HepG2 (cell line): Measurements from ENCODE around the gene AFAP1L2. TPM values are rescaled to one million over a fixed set of nuclear protein-coding genes. Genes with fewer than 3 reads are reported as not detected.

ENCODE experiments used
- ATAC-seq: fragments of 200-7000 bp; cut with Tn5 transposase; 3 replicates; pipeline ENCODE4 v1.9.1; 2020; ENCODE audit warnings: mild to moderate bottlenecking, moderate library complexity
- BruUV-seq: library from RNA; stranded (reverse); fragments of 400-500 nt; replicated peaks from 2 replicates; lab custom pipeline; 2021; lab: Mats Ljungman, UMichigan
- CTCF ChIA-PET: fragments of 300-600 bp; formaldehyde crosslinking; extraction: SDS; loops from one replicate; lab custom pipeline; 2021; ENCODE audit warnings: low total read pairs, inconsistent platforms, low intra/inter-chr PET ratio; lab: Yijun Ruan, JAX
- POLR2A ChIA-PET: fragments of 350-600 bp; sonication (Branson Sonifier 250); formaldehyde crosslinking; loops from one replicate; lab custom pipeline; 2020; ENCODE audit warnings: antibody characterized with exemption, inconsistent platforms; lab: Yijun Ruan, JAX
- DNase-seq: peaks from one replicate; pipeline ENCODE4 v3.0.0-alpha.2; 2015; ENCODE audit warnings: low spot score
- FAIRE-seq: peaks from 3 replicates; lab custom pipeline; 2011; peaks lifted over from hg19 to GRCh38; lab: Jason Lieb, UNC
- H2AFZ ChIP-seq: one replicate; pipeline ENCODE4 v1.6.1; 2011; ENCODE audit warnings: low read length, inconsistent platforms
- H3K27ac ChIP-seq: fragments of 300-600 bp; 3 replicates; pipeline ENCODE4 v1.8.0; 2011; ENCODE audit warnings: mixed run types, mild to moderate bottlenecking, mixed read lengths, low read length, inconsistent platforms; ENCODE audit not compliant: insufficient read depth; ENCODE audit errors: extremely low read length
- H3K27me3 ChIP-seq, 2 experiments: fragments of 200-600 bp in 1 of 2; 2 replicates in 1 of 2; 3 replicates in 1 of 2; pipeline versions ENCODE4 v1.6.0 to v1.8.0; 2011; ENCODE audit warnings: low read length in 2 of 2, mild to moderate bottlenecking in 2 of 2, moderate library complexity in 2 of 2, inconsistent platforms in 1 of 2; ENCODE audit not compliant: insufficient read depth in 2 of 2, control insufficient read depth in 1 of 2
- H3K36me3 ChIP-seq, 2 experiments: fragments of 200-600 bp in 1 of 2; replicated peaks in 1 of 2; 2 replicates in 1 of 2; 3 replicates in 1 of 2; pipeline versions ENCODE4 v1.5.1 to v1.8.0; 2011; ENCODE audit warnings: low read length in 2 of 2, inconsistent platforms in 1 of 2; ENCODE audit not compliant: insufficient read depth in 2 of 2, control insufficient read depth in 1 of 2
- H3K4me1 ChIP-seq: 2 replicates; pipeline ENCODE4 v1.5.1; 2012; ENCODE audit warnings: low read length, inconsistent platforms; ENCODE audit not compliant: insufficient read depth
- H3K4me2 ChIP-seq: 2 replicates; pipeline ENCODE4 v1.6.0; 2011; ENCODE audit warnings: low read depth, low read length, inconsistent platforms
- H3K4me3 ChIP-seq, 3 experiments: fragments of 200-600 bp in 1 of 3; sonication (generic), shearing (Covaris generic) in 1 of 3; replicated peaks in 1 of 3; 2 replicates each; pipeline ENCODE4 v1.5.1; 2011 to 2016; ENCODE audit warnings: low read length in 3 of 3, inconsistent platforms in 2 of 3, low read depth in 2 of 3, mild to moderate bottlenecking in 2 of 3, control low read depth in 1 of 3, mixed read lengths in 1 of 3; ENCODE audit not compliant: insufficient read depth in 1 of 3
- H3K79me2 ChIP-seq: one replicate; pipeline ENCODE4 v1.6.1; 2011; ENCODE audit warnings: low read length, inconsistent platforms; ENCODE audit not compliant: insufficient read depth
- H3K9ac ChIP-seq: 2 replicates; pipeline ENCODE4 v1.6.0; 2011; ENCODE audit warnings: mild to moderate bottlenecking, low read depth, low read length, inconsistent platforms; ENCODE audit not compliant: insufficient read depth
- H3K9me3 ChIP-seq: 2 replicates; pipeline ENCODE4 v1.5.1; 2012; ENCODE audit warnings: mild to moderate bottlenecking, low read length
- H4K20me1 ChIP-seq: 2 replicates; pipeline ENCODE4 v1.6.0; 2011; ENCODE audit warnings: inconsistent platforms, mild to moderate bottlenecking, low read length, moderate library complexity; ENCODE audit not compliant: insufficient read depth
- HOXA9 ChIP-seq: sonication (generic); formaldehyde crosslinking; IDR thresholded peaks from 2 replicates; pipeline ENCODE4 v1.8.1; 2022; ENCODE audit warnings: missing genetic modification reagents, mild to moderate bottlenecking, moderate library complexity, borderline replicate concordance
- KLF13 ChIP-seq: sonication (generic); formaldehyde crosslinking; IDR thresholded peaks from 2 replicates; pipeline ENCODE4 v1.4.0; 2020; ENCODE audit warnings: mild to moderate bottlenecking, missing genetic modification reagents
- SRSF4 ChIP-seq: fragments of 200-400 bp; formaldehyde crosslinking; IDR thresholded peaks from one replicate; pipeline ENCODE4 v1.6.1; 2018; ENCODE audit warnings: mild to moderate bottlenecking, low read depth, low read length, moderate library complexity; ENCODE audit not compliant: poor library complexity, severe bottlenecking
- U2AF2 ChIP-seq: fragments of 200-400 bp; formaldehyde crosslinking; IDR thresholded peaks from 2 replicates; pipeline ENCODE4 v1.6.1; 2017; ENCODE audit warnings: low read depth, mild to moderate bottlenecking, low read length
- ZFP1 ChIP-seq: IDR thresholded peaks from 2 replicates; pipeline ENCODE4 v1.6.1; 2016
- ZNF350 ChIP-seq: sonication (generic); formaldehyde crosslinking; IDR thresholded peaks from 2 replicates; pipeline ENCODE4 v1.4.0; 2020; ENCODE audit warnings: mild to moderate bottlenecking, low read depth, missing genetic modification reagents, borderline replicate concordance
- ZNF382 ChIP-seq: sonication (generic); formaldehyde crosslinking; IDR thresholded peaks from 2 replicates; pipeline ENCODE4 v1.5.0; 2020; ENCODE audit warnings: missing genetic modification reagents, mild to moderate bottlenecking, borderline replicate concordance
- ZNF570 ChIP-seq: sonication (generic); formaldehyde crosslinking; IDR thresholded peaks from 2 replicates; pipeline ENCODE4 v1.4.0; 2020; ENCODE audit warnings: mild to moderate bottlenecking, missing genetic modification reagents, borderline replicate concordance
- WGBS: methylation state at CpG from one replicate; pipeline ENCODE4 v1.1.6; 2017; ENCODE audit warnings: low lambda C conversion rate; 5-methylcytosine and 5-hydroxymethylcytosine counted together
- in situ Hi-C: cut with HindIII; loops from 2 replicates; pipeline ENCODE4 v1.10.0; 2017; ENCODE audit warnings: low pct_unique_long_range_greater_than_20kb; ENCODE audit not compliant: extremely low pct_ligation_motif_present
- intact Hi-C: fragments of 100-400 bp; cut with micrococcal nuclease; formaldehyde crosslinking; loops from one replicate; pipeline ENCODE4 v1.10.0; 2022; ENCODE audit not compliant: unreplicated experiment
- polyA plus RNA-seq, 8 experiments: library from polyadenylated mRNA; depleted of rRNA in 3 of 8; stranded (reverse) in 7 of 8; unstranded in 1 of 8; fragments of >200 nt; fragmentation: Illumina TruSeq in 4 of 8; extraction: Trizol in 4 of 8; gene quantifications; 2 replicates each; pipeline versions ENCODE4 v1.2.1 to v1.2.3, GENCODE V29; 2011 to 2016; ENCODE audit warnings: low read depth in 4 of 8, missing spikeins in 1 of 8, mixed read lengths in 1 of 8; ENCODE audit not compliant: insufficient read depth in 1 of 8
- total RNA-seq, 5 experiments: library from RNA; depleted of rRNA; stranded (reverse); fragments of >200 nt; fragmentation: Illumina TruSeq; extraction: Trizol; gene quantifications; 2 replicates each; pipeline ENCODE4 v1.2.3, GENCODE V29; 2016; ENCODE audit warnings: low read depth in 1 of 5
- TF ChIP-seq, protein P1 (sequence below): sonication (generic); formaldehyde crosslinking; conservative IDR thresholded peaks from 2 replicates; pipeline ENCODE4 v1.5.0; 2020; ENCODE audit warnings: missing genetic modification reagents
- TF ChIP-seq, protein P2 (sequence below): sonication (generic); formaldehyde crosslinking; IDR thresholded peaks from 2 replicates; pipeline ENCODE4 v1.5.0; 2020; ENCODE audit warnings: missing genetic modification reagents
- TF ChIP-seq, protein P3 (sequence below): sonication (generic); formaldehyde crosslinking; IDR thresholded peaks from 2 replicates; pipeline ENCODE4 v1.5.1; 2020; ENCODE audit warnings: mild to moderate bottlenecking, missing genetic modification reagents, moderate library complexity
- TF ChIP-seq, protein P4 (sequence below): sonication (generic); formaldehyde crosslinking; IDR thresholded peaks from 2 replicates; pipeline ENCODE4 v1.8.0; 2022; ENCODE audit warnings: missing genetic modification reagents, mild to moderate bottlenecking, inconsistent platforms, borderline replicate concordance

Gene AFAP1L2
- total and polyA plus RNA-seq, 2 of the 13 experiments (the other 11 are each of a cell fraction or from before 2014, with no cell fraction given) = not detected

DNA sequence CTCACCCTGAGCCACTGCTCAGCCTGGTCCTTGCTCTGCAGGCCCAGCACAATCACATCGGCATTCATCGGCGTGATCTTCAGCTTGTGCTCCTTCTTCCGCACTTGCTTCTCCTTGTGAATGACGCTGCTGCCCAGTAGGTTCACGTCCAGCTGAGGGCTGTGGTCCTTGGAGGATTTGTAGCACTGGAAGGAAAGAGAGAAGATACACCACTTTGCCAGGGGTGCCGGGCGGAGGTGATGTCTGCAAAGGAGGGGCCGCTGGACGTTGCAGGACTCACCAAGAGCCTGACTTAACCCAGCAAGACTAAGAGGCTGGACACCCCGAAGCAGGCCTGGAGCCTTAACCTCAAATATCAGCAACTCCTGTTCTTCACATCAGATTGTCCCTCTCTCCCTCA, 90.4 kb downstream of the AFAP1L2 start:
- no CpG with 5 or more reads among the region's 11 CpGs for WGBS
- BruUV-seq = no TSS peak
- ChIA-PET POLR2A (no interaction called here), CTCF (no interaction called here)
- ATAC-seq (no peak), FAIRE-seq (no peak), DNase-seq (no peak)
- Histone ChIP-seq H3K36me3 (no peaks in the 10 kb centered on the region), H3K4me3 (no peak overlapping the region), H3K9ac (no peak overlapping the region), H2AFZ (no peak overlapping the region), H4K20me1 (no peaks in the 10 kb centered on the region), H3K27ac (no peak overlapping the region), H3K4me2 (no peak overlapping the region), H3K79me2 (no peaks in the 10 kb centered on the region), H3K9me3 (no peaks in the 10 kb centered on the region), H3K27me3 (peaks cover 6 to 42% of the 10 kb centered on the region in 2 experiments; a peak in 4 of 5 replicates), H3K4me1 (no peaks in the 10 kb centered on the region)
- TF ChIP-seq ZNF350 (CRISPR knock-in tag) = no peak
- TF ChIP-seq, protein P1, sequence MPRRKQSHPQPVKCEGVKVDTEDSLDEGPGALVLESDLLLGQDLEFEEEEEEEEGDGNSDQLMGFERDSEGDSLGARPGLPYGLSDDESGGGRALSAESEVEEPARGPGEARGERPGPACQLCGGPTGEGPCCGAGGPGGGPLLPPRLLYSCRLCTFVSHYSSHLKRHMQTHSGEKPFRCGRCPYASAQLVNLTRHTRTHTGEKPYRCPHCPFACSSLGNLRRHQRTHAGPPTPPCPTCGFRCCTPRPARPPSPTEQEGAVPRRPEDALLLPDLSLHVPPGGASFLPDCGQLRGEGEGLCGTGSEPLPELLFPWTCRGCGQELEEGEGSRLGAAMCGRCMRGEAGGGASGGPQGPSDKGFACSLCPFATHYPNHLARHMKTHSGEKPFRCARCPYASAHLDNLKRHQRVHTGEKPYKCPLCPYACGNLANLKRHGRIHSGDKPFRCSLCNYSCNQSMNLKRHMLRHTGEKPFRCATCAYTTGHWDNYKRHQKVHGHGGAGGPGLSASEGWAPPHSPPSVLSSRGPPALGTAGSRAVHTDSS (CRISPR knock-in tag) = no peak
- TF ChIP-seq ZNF570 (CRISPR knock-in tag) = no peak
- no peak for TF ChIP-seq KLF13 (CRISPR knock-in tag)
- no peak for TF ChIP-seq U2AF2
- TF ChIP-seq HOXA9 (CRISPR knock-in tag) = no peak
- intact Hi-C loops (no loop called here), in situ Hi-C loops (loop anchor here (25.0 kb wide), 1 partner anchor 823 kb away; no protein-coding TSS in a partner anchor)

DNA sequence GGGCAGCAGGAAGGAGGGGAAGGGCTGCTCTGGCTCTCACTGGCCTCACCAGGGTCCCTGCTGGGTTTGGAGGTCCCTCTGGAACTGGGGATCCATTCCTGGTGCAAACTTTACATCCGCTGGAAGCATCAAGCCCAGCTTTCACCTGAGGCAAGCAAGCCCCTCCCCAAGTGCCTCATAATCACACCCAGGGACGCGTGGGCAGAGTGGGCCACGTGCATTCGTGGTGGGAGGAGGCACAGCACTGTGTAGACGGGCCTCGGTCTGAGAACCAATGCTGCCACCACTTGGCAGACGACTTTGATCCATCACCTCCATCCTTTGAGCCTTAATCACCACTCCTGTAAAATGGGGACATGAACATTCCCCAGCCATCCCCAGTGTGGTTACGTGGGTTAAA, 91.2 kb downstream of the AFAP1L2 start:
- Histone ChIP-seq H3K9me3 (no peaks in the 10 kb centered on the region), H3K4me3 (no peak overlapping the region), H3K4me1 (no peaks in the 10 kb centered on the region), H3K4me2 (no peak overlapping the region), H3K27ac (no peak overlapping the region), H4K20me1 (no peaks in the 10 kb centered on the region), H3K36me3 (no peaks in the 10 kb centered on the region), H3K79me2 (no peaks in the 10 kb centered on the region), H3K27me3 (peaks cover 6 to 49% of the 10 kb centered on the region in 2 experiments), H3K9ac (no peak overlapping the region), H2AFZ (no peak overlapping the region)
- in situ Hi-C loops = loop anchor here (25.0 kb wide), 1 partner anchor 824 kb away; no protein-coding TSS in a partner anchor
- ATAC-seq (no peak), FAIRE-seq (no peak), DNase-seq (no peak)
- ChIA-PET POLR2A (no interaction called here), CTCF (no interaction called here)
- intact Hi-C loops = no loop called here
- WGBS = 0% methylated on average over 2 of the region's 9 CpGs
- no TSS peak for BruUV-seq
- TF ChIP-seq ZFP1 (CRISPR knock-in tag) (no peak), ZNF382 (CRISPR knock-in tag) (no peak), SRSF4 (no peak)
- TF ChIP-seq, protein P2, sequence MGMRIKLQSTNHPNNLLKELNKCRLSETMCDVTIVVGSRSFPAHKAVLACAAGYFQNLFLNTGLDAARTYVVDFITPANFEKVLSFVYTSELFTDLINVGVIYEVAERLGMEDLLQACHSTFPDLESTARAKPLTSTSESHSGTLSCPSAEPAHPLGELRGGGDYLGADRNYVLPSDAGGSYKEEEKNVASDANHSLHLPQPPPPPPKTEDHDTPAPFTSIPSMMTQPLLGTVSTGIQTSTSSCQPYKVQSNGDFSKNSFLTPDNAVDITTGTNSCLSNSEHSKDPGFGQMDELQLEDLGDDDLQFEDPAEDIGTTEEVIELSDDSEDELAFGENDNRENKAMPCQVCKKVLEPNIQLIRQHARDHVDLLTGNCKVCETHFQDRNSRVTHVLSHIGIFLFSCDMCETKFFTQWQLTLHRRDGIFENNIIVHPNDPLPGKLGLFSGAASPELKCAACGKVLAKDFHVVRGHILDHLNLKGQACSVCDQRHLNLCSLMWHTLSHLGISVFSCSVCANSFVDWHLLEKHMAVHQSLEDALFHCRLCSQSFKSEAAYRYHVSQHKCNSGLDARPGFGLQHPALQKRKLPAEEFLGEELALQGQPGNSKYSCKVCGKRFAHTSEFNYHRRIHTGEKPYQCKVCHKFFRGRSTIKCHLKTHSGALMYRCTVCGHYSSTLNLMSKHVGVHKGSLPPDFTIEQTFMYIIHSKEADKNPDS (CRISPR knock-in tag) = no peak
- TF ChIP-seq, protein P3, sequence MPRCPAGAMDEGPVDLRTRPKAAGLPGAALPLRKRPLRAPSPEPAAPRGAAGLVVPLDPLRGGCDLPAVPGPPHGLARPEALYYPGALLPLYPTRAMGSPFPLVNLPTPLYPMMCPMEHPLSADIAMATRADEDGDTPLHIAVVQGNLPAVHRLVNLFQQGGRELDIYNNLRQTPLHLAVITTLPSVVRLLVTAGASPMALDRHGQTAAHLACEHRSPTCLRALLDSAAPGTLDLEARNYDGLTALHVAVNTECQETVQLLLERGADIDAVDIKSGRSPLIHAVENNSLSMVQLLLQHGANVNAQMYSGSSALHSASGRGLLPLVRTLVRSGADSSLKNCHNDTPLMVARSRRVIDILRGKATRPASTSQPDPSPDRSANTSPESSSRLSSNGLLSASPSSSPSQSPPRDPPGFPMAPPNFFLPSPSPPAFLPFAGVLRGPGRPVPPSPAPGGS (CRISPR knock-in tag) = no peak
- TF ChIP-seq, protein P4, sequence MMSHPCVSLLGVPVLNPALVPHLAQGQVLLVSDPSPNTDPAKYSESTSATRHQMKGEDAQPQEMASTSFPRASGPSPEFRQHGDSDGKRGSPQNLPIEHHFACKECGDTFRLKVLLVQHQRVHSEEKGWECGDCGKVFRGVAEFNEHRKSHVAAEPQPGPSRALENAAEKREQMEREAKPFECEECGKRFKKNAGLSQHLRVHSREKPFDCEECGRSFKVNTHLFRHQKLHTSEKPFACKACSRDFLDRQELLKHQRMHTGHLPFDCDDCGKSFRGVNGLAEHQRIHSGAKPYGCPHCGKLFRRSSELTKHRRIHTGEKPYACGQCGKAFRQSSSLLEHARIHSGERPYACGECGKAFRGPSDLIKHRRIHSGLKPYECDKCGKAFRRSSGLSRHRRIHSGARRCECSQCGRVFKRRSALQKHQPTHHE (CRISPR knock-in tag) = no peak
